ENCODE results near the gene CNTN5.

DNA sequence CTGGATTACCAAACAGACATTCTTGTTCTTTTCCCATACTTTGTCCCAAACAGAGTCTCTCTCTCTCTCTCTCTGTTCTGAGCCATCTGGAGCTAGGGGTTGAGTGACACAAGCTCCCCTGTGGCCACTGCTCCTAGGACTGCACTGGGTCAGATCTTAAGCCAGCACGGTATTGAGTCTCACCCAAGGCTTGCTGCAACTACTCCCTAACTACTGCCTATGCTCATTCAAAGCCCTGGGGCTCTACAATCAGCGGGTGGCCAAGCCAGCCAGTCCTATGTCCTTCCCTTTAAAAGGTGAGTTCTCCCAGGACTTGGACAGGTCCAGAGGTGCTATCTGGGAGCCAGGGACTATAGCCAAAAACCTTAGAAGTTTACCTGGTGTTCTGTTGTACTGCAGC is 385.6 kb downstream of the CNTN5 start:
- TF ChIP-seq IKZF3 (tag by site-specific recombination; IDR thresholded peaks at IDR 0.05) (no peak), KLF9 (tag by site-specific recombination; IDR thresholded peaks at IDR 0.05; ENCODE audit: low read depth) (no peak), ZNF792 (tag by site-specific recombination; IDR thresholded peaks at IDR 0.05) (no peak), ZNF324 (tag by site-specific recombination; IDR thresholded peaks at IDR 0.05) (no peak), CTCF (tag by site-specific recombination; IDR thresholded peaks at IDR 0.05) (no peak), ZNF501 (tag by site-specific recombination; IDR thresholded peaks at IDR 0.05) (no peak), REST (tag by site-specific recombination; IDR thresholded peaks at IDR 0.05) (no peak), KLF16 (tag by site-specific recombination; IDR thresholded peaks at IDR 0.05) (no peak)

Measured in HEK293 (cell line).